Measurements from ENCODE around the gene CAPG.

The CAPG gene

GRCh38 chr2:85354286-85355072, 55.7 kb downstream of the CAPG start, which contains the start of the genes ELMOD3 and RETSAT:
ELMOD3 (plus strand) TSS chr2:85354769; CDS start chr2:85357199, 2,430 bp downstream.
RETSAT (minus strand) TSS chr2:85354528; CDS start chr2:85354507, 21 bp downstream.
- DNase-seq: peak; percentile 98

GRCh38 chr2:85353876-85354285, 56.3 kb downstream of the CAPG start:
- peak; percentile 32 for DNase-seq

GRCh38 chr2:85347599-85347998, 62.6 kb downstream of the CAPG start:
- DNase-seq: no peak

Data from stimulated activated CD4-positive, alpha-beta T cell treated with anti-CD3 and anti-CD28 coated beads, Interleukin-15, amount 100 ng/mL, for 24 hours (primary cell).